Activated CD8-positive, alpha-beta memory T cell treated with anti-CD3 and anti-CD28 coated beads for 36 hours (primary cell): ENCODE data around the gene SSC4D. TPM values are rescaled to one million over a fixed set of nuclear protein-coding genes. Genes with fewer than 3 reads are reported as not detected.

Experiments used
- CTCF ChIA-PET: fragments of 350-600 bp; sonication (Branson Sonifier 250); formaldehyde crosslinking; loops from one replicate; lab custom pipeline; 2021; ENCODE audit warnings: antibody characterized with exemption; lab: Charles Lee
- POLR2A ChIA-PET: fragments of 350-600 bp; sonication (Branson Sonifier 250); formaldehyde crosslinking; loops from one replicate; lab custom pipeline; 2021; ENCODE audit warnings: antibody characterized with exemption; lab: Charles Lee
- total RNA-seq, 2 experiments: library from RNA; stranded (reverse); gene quantifications; one replicate each; pipeline ENCODE4 v1.2.3, GENCODE V29; 2021

Gene SSC4D
- total RNA-seq, 2 experiments from 2014 or later, result 0.40 to 0.63 TPM

DNA sequence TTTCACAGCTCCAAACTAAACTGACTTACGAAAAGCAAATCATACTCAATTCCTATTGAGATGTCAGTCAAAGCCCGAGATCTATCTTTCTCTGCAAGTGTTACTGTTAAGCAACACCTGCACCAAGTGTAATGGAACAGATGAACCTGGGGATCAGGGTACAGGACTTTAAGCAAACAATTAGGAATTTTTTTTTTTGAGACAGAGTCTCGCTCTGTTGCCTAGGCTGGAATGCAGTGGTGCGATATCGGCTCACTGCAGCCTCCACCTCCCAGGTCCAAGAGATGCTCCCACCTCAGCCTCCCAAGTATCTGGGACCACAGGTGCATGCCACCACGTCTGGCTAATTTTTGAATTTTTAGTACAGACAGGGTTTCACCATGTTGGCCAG lies 65.6 kb downstream of the SSC4D start:
- ChIA-PET CTCF (interaction anchor here (1.4 kb wide), 1 partner anchor 9 kb away, joined by 3 read pairs; no protein-coding TSS in a partner anchor), POLR2A (interaction anchor here (1.6 kb wide), 1 partner anchor 15 kb away, joined by 5 read pairs; the partner anchor contains the start of gene YWHAG)

DNA sequence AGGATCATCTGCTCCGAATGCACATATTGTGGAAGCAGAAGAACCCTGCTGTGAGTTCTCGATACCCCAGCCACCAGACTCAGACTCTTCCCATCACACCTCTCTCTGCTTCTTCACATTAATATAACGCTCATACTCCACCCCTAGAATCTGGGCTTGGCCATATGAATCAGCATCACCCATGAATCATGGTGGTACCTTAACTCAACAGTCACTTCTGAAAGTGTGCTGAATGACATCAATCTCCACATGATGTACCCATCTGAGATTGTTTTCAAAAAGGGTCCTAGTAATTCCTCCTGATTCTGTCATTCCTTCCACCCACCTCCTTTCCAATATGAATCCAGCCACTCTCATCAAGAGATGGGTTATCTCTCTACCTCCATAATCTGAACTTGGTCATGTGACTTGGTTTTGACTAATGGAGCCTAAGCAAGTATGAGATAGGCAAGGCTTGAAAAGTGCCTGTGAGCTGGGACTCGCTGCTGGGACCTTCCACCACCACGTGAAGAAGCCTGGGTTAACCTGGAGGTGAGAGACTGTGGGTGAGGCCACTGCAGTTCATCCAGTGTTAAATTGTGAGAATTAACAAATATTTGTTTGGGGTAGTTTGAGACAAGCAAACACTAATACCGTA lies 66.1 kb downstream of the SSC4D start:
- ChIA-PET CTCF (interaction anchor here (1.4 kb wide), 1 partner anchor 8 kb away, joined by 3 read pairs; no protein-coding TSS in a partner anchor), POLR2A (interaction anchor here (0.6 to 1.6 kb wide), 2 partner anchors 16 to 23 kb away, joined by 5 to 6 read pairs; partner anchors contain the start of gene YWHAG)

DNA sequence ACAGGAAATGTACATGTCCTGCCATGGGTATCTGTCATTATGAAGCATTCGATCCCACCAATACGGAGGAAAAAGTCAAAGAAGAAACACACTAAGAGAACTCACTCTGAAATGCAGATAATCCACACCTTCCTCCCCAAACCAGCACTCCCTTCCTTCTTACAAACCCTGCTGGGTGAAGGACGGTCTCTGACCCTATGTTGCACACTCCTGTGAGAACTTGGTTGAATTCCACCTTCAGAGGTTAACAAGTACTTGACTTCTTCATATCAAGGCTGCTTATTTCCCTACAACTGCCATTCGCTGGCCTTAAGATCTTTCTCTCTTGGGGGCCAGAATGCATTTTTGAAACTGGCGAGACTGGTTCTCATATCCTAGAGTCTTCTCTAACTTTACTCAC lies 67.3 kb downstream of the SSC4D start:
- ChIA-PET POLR2A (no interaction called here), CTCF (interaction anchor here (1.1 kb wide), 1 partner anchor 28 kb away, joined by 3 read pairs; no protein-coding TSS in a partner anchor)

DNA sequence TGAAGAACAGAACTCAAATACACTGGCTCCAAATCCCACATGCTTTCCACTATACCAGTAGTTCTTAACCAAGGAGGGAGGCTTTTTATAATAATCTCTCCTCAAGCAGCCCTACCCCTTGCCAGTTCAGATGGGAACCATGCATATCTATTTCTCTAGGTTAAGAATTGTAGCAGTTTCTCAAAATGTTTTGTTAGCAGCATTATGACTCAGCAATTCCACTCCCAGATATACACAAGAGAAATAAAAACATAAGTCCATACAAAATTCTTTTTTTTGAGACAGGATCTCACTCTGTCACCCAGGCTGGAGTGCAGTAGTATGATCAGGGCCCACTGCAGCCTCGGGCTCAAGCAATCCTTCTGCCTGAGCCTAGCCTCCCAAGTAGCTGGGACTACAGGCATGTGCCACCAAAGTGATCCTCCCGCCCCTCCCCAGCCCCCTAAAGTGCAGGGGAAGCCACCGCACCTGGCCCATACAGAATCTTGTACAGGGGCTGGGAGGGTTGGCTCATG lies 68.8 kb downstream of the SSC4D start:
- ChIA-PET CTCF (interaction anchor here (1.3 kb wide), 1 partner anchor 20 kb away, joined by 3 read pairs; no protein-coding TSS in a partner anchor), POLR2A (no interaction called here)

Other genes starting within 250 kb of the SSC4D start
- not detected for gene SRRM3, start 207.8 kb downstream of the SSC4D start, total RNA-seq
- 10 to 100 TPM; 66.0 to 67.0 TPM for gene HSPB1, start 107.0 kb downstream of the SSC4D start, total RNA-seq
- 100 to 1,000 TPM; 167 to 174 TPM for gene YWHAG, start 50.7 kb downstream of the SSC4D start, total RNA-seq
- gene ZP3, start 15.3 kb upstream of the SSC4D start, total RNA-seq, result 1 to 10 TPM; 1.5 to 1.6 TPM
- gene DTX2, start 52.0 kb upstream of the SSC4D start, total RNA-seq, result 10 to 100 TPM; 17.1 to 21.9 TPM
- under 1 TPM in 1 of 2 experiments, not detected in 1; 0.65 TPM for gene UPK3B, start 100.9 kb upstream of the SSC4D start, total RNA-seq
- under 1 TPM in 1 of 2 experiments, not detected in 1; 0.30 TPM for gene SPDYE16, start 133.6 kb upstream of the SSC4D start, total RNA-seq
- 10 to 100 TPM; 14.0 to 15.8 TPM for gene POMZP3, start 217.6 kb upstream of the SSC4D start, total RNA-seq